ENCODE results near the gene XXYLT1.
"Not testable (repeated sequence)": the region's sequence is repeated elsewhere in the genome, so short reads cannot be mapped to it uniquely, and the experiment has no call there.

The XXYLT1 gene

DNA sequence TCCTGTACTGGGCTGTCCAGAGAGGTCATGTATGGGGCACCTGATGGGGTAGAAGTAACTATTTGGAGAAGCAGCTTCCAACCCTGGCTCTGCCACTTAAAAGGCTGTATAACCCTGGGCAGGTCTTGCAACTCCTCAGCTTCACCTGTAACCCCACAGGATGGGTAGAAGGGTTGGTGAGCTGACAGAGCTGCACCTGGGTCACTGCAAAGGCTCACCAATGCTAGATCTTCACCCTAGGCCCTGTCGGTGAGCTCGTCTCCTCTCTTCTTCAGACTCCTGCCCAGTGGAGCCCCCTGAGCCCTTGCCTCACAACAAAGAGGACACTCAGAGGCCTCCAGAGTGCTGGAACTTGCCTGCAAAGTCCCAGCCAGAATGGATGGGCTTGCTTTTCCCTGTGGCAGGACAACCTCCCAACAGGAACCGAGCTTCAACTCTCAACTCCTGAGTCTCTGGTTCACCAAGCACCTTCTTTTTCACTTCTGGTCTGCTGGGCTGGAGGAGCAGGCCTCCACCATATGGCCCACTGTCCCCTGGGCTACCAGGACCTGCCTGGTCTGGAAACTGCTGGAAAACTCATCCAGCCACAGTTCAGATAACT, 45.9 kb downstream of the XXYLT1 start:
- DNase-seq, result no peak

DNA sequence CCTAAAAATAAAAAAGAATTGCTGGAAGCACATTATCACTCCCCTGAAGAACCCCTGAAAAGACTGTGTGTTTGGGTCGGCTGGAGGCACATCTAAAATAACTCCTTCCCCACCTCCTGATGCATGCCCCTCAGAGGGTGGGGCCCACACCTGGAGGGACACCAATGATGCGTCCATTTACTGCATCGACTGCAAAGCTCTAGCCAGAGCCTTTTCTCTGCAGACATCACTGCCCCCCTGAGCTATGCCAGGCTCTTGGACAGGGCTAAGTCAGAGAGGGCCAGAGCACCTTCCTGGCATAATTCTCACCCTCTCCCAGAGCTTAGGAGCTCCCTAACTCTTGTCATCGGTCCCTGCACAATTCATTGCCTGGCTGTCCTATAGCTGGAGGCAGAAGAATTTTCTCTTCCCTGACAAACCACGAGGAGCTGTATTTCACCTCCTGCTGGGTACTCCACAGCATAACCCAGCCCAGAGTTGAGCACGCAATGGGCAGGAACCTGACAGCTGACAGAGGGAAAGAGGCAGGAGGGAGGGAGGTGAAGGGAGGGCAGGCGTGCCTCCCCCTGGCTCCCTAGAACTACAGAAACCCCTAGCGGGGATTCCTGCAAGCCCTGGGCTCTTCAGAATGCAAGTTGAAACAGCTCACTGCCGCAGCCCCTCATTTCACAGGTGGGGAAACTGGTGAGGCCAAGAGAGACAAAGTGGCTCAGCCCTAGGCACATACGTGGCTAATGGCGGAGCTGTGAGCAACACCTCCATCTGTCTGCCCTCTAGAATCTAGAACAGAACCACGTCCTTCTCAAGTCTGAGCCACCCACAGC, 46.6 kb downstream of the XXYLT1 start:
- DNase-seq, result peak; percentile 55

DNA sequence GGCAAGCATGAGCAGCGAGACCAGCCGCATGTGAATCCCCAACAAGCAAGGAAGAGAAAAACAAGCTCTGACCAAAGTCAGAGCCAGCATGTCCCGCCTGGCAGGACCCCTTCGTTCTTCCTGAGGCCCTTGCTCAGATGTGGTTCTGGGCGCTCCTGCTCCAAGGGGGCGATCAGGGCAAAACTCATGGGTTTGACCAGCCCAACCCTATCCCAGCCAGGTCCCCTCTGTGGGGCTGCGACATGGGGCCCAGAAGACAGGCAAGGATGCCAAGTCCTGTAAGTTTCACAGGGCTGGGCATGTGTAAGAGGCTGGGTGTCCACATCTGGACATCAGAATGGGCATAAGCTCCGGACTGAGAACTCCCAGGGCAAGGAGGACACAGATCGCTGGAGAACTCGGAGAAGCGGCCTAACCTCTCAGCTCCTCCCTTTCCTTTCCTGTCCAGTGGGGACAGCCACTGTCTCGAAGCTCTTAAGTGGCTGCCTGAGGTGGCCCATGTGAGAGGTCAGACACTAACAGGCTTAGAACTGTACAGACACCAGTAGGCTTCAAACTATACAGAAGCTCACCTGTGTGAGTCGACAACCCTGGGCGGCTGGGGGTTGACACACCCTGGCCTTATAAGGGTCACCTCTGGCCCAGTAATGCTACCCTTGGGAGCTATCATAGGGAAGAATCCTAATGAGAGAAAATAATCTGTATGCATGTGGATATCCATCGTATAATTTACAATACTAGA, 48.9 kb downstream of the XXYLT1 start:
- no peak for DNase-seq

DNA sequence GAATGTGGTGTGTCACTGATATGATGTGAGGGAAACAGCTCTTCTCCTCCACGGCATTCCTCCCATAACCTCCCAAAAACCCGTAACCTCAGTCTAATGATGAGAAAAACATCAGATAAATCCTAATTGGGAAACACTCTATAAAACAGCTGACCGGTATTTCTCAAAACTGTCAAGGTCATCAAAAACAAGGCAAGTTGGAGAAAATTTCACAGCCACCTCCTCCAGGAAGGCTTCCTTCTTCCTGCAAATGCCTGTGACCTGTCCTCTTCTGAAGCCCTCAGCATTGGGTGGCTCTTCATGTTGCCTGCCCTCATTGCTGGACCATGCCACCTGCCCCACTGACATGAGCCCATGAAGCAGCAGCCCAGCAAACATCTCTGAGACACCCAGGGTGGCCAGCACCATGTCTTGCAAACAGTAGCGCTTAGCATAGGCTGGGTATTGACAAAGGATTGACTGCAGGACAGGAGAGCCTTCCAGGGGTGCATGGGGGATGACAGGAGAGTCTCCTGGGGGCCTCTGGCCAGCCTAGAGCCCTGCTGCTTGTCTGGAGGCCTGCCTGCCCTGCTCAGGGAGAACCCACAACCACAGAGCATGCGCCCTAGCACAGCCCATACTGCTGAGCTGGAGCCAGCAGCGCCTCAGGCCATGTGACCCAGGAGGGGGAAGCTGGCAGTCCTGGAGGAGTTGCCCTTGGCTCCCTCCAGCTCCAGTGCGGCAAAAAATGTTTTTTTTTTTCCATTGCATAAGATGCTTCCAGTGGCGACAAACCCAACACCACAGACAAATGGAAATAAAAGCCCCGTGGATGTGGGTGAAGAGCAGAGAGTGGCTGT, 49.7 kb downstream of the XXYLT1 start:
- DNase-seq, result no peak

GRCh38 chr3:195219351-195220230, 51.4 kb downstream of the XXYLT1 start:
- DNase-seq, result no peak

GRCh38 chr3:195218331-195218730, 52.6 kb downstream of the XXYLT1 start:
- DNase-seq, result not testable (repeated sequence)

DNA sequence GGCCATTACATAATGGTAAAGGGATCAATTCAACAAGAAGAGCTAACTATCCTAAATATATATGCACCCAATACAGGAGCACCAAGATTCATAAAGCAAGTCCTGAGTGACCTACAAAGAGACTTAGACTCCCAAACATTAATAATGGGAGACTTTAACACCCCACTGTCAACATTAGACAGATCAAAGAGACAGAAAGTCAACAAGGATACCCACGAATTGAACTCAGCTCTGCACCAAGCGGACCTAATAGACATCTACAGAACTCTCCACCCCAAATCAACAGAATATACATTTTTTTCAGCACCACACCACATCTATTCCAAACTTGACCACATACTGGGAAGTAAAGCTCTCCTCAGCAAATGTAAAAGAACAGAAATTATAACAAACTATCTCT, 55.4 kb downstream of the XXYLT1 start:
- not testable (repeated sequence) for DNase-seq

DNA sequence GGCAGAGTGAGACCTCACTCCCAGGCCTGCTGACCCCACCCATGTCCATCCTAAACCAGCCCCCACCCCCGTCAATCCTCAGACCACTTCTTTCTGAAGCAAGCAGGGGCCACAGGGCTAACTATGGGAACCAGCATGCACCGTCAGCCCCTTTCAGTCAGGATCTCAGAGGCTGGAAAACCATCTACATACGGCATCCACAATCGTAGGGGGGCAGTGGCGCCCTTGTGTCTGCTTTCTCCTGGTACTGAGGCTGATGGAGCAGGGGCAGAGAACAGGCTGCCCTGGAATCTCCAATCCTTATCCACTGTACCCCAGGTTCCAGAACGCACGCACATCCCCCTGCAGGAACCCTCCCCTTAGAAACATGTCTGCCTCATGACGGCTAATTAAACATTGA, 56.6 kb downstream of the XXYLT1 start:
- DNase-seq, result no peak

DNA sequence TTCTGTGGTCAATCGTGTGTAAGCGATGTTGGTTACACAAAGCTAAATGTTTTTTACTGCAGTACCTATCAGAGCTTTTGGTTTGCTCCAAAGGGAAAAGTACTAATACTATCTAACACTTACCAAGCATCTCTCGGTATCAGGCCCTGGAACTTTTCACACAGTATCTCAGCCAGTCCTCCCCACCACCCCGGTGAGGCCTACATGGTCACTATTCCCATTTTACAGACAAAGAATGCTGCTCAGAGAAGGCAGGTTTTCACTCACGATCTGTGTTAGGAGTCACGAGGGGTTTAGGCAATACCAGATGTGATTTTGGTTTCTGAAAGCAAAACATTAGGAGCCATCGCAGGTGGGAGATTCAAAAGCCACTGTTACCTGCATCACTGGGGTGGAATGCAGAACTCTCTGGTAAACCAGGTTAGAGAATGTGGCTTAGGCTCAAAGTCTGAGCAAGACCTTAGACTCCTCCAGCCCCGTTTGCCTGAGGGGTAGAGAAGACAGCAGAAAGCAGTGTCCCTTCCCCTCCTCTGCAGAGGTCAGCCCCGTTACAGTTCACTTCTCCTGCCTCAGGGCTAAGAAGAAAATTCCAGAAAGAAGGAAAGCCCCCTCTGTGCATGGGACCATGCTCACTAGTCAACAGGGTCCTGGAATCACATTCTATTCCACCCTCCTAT, 57.2 kb downstream of the XXYLT1 start:
- DNase-seq, result peak; percentile 79

DNA sequence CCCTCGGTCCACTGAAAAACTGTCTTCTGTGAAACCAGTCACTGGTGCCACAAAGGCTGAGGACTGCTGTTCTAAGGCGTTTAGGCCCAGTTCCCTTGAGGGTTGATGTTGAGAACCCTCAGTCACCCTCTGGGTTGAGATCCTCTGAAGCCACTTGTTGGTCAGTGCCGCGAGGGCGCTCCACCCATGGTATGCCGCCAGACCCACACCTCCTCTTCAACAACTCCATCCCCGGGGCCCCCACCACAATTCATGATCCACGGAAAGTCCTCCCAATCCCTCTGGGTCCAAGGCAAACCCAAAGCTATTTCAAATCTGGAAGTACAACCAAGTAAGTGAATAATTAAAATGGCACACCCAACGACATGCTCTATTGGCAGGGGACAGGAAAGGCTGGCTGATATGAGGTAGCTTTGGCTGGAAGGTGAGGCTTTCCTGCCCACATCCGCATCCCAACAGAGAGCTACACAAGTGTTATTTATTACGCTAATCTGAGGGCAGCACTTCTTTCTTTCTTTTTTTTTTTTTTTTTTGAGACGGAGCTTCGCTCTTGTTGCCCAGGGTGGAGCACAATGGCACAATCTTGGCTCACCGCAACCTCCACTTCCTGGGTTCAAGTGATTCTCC, 58.1 kb downstream of the XXYLT1 start:
- no peak for DNase-seq

DNA sequence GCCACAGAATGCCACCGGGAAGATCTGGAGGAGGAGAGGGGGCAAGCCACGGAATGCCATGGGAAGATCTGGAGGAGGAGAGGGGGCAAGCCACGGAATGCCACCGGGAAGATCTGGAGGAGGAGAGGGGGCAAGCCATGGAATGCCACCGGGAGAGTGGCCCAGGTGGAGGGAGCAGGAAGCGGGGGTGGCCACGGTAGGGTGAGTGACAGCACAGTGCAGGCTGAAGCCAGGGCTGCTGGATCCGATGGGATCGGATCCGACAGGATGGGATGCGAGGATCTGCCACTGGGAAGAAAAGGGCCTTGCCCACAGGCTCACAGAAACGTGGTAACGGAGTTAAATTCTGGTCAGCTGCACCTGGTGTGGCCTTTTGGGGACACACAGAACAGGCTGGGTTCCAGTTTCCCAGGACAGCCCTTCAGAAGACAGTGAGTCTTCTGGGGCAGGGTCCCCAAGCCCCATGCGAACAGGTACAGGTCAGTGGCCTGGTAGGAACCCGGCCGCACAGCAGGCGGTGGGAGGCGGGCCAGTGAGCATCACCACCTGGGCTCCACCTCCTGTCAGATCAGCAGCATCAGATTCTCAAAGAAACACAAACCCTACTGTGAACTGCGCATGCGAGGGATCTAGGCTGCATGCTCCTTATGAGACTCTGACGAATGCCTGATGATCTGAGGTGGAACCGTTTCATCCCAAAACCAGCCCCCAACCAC, 58.8 kb downstream of the XXYLT1 start:
- no peak for DNase-seq

- DNase-seq, result no peak
These were observed 60.5 kb downstream of the XXYLT1 start for GRCh38 chr3:195210266-195210973.

GRCh38 chr3:195209847-195210265, 61.1 kb downstream of the XXYLT1 start:
- DNase-seq, result no peak

DNA sequence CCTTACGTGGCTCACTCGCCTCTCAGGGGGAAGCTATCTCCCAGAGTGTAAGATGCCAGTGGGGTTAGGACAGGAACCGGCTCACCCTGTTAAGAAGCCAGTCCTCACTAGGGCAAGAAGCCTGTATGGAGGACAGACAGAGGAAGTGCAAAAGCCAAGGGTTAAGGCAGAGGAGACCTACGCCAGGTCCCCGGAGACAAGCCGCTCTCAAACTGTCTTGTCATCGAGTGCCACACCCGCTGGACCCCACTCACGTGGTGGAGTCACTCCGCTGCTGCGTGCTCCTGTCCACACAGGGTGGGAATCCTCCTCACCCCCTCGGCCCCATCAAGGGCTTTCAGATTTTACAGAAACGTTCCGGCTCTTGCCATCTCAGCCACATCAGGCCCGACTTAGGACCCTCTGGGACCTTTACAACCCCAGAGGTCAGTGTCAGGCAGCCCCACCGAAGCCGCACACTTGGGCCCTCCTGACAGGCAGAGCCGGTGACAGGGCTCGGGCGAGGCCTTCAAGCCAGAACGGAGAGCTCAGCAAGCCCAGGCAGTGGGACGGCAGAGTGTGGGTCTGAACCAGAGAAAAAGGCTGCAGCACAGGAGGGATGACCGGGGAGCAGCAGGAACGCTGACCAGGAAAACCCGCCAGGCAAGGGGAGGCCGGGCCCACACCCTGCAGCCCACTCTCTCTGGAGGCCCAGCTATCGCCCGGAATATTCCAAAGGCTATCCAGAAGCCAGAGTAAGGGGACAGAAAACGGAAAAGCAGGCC, 61.7 kb downstream of the XXYLT1 start:
- DNase-seq, result peak; percentile 56

GRCh38 chr3:195208631-195209030, 62.3 kb downstream of the XXYLT1 start:
- DNase-seq, result no peak

- no peak for DNase-seq
These were observed 62.8 kb downstream of the XXYLT1 start for GRCh38 chr3:195208183-195208582.

DNA sequence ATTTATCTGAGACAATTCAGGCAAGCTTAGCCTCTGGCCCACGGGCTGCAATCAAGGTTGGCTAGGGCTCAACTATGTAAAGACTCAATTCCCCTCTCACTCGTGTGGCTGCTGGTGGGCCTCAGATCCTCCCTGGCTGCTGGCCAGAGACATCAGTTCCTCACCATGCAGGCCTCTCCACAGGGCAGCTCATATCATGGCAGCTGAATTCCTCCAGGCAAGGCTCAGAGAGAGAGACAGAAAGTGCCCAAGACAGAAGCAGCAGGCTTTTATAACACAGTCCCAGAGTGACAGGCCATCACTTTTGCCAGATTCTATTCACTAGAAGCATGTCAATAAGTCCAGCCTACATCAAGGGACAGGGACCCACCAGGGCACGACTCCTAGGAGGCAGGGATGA, 63.2 kb downstream of the XXYLT1 start:
- no peak for DNase-seq

DNA sequence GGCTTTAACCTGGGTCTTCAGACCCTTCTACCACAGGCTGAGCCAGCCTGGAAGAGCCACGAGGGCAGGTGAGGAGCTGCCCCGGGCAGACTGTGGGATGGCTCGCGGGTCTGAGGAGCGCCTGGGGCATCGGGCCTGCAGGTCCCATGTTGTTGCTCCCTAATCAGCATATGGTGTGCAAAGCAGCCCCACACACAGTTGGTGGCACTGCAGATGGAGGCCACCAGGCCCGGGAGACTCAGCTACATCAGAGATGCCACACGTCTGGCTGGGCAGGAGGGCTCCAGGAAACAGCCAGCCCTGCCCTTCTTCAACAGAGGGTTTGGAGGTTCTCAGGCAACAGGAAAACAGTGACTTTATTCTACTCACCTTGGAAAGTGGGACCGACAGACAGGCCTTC, 63.9 kb downstream of the XXYLT1 start:
- DNase-seq, result no peak

Data from islet precursor cell (in vitro differentiated cells).